ENCODE data around the gene IQCH. TPM values are rescaled to one million over a fixed set of nuclear protein-coding genes. Genes with fewer than 3 reads are reported as not detected.

Gene IQCH
- total and polyA plus RNA-seq, 9 of the 15 experiments (the other 6 are each of a cell fraction or from before 2014, with no cell fraction given): 1.8 to 3.9 (median 2.7) TPM

DNA sequence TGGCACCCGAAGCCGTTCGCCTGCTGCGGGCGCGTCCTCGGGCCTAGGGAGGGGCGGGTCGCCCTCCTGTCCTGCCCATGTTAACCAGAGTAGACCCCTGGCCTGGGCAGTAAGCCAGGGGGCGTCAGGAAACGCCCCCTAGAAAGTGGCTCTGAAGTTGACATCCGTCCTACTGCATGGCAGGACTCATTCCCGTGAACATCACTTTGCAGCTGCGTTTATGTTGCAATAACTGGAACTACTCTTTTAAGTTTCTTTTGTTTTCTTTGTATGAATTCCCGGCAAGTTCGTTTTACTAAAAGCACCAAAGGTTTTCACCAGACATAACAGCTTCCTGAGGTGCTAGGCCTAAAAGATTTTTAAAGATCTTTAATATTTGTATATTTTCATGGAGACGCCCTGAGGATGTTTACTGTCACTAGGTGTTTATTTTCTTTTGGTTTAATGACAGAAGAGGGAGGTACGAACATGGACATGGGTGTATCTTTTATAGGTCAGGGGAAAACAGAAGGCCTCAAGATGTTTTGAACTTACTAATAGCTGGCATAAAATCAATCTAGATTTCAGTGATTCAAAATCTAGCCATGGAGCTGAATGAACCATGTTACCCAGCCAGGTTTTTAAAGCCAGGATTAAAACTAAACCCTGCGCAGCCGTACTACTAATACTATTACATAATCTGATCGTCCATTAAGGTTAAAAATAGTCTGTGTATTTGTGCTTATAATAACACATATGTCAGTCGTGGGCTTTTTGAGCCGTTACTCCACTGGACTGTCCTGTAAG lies 267.4 kb downstream of the IQCH start:
- FAIRE-seq (peak; percentile 19), ATAC-seq (peak; percentile 54; the same call in 2 of the 3 replicates), DNase-seq (ENCODE audit: extremely low read depth in 1 of 4, low spot score in 3 of 4) (peak in 1 of 4 experiments; percentile 19)
- Histone ChIP-seq H3K9me1 (ENCODE audit: control insufficient read depth, insufficient read depth, low read length) (no peaks in the 10 kb centered on the region), H3K4me3 (peak overlapping the region; percentile 82), H3K9ac (ENCODE audit: insufficient read depth in 1 of 2, low read depth in 2 of 2, low read length in 2 of 2) (peak overlapping the region; percentile 90 to 100), H3K4me1 (replicated peaks in 1 of 2; ENCODE audit: control insufficient read depth in 2 of 2, insufficient read depth in 2 of 2, low read length in 2 of 2) (peaks cover 6 to 21% of the 10 kb centered on the region in 2 experiments; a peak in 4 of 5 replicates), H3K9me3 (replicated peaks; ENCODE audit: control insufficient read depth, insufficient read depth, low read depth, low read length) (no peaks in the 10 kb centered on the region), H2AFZ (ENCODE audit: low read depth, low read length) (peak overlapping the region; percentile 96), H3K79me2 (ENCODE audit: control insufficient read depth, insufficient read depth, low read length) (peaks cover 44% of the 10 kb centered on the region), H3K27ac (ENCODE audit: extremely low read depth, low read depth, low read length) (peak overlapping the region; percentile 97), H3K4me2 (ENCODE audit: insufficient read depth, low read length) (peak overlapping the region; percentile 94), H4K20me1 (replicated peaks; ENCODE audit: control insufficient read depth, insufficient read depth, low read length) (no peaks in the 10 kb centered on the region), H3K27me3 (ENCODE audit: control insufficient read depth in 2 of 2, insufficient read depth in 2 of 2, low read length in 2 of 2) (no peaks in the 10 kb centered on the region), H3K36me3 (ENCODE audit: control insufficient read depth, insufficient read depth, low read length) (peaks cover 10% of the 10 kb centered on the region; the same call in 1 of the 3 replicates)
- intact Hi-C loops (cut with micrococcal nuclease): no loop called here
- ChIA-PET CTCF (ENCODE audit: low intra/inter-chr PET ratio) (interaction anchor here (0.6 to 0.7 kb wide), 2 partner anchors 28 to 300 kb away, joined by 4 read pairs; no protein-coding TSS in a partner anchor), POLR2A (interaction anchor here (0.6 to 2.3 kb wide), 10 partner anchors 8 to 1003 kb away, joined by 3 to 9 read pairs (median 3); partner anchors contain the start of gene MAP2K5)
- BruUV-seq (replicated peaks): TSS peak; percentile 58
- WGBS (ENCODE audit: insufficient coverage, low coverage, missing lambda C conversion rate): under 1% methylated on average over 23 of the region's 23 CpGs
- in situ Hi-C loops (cut with MboI): no loop called here
- 0 out of 2 replicates have a peak, but pooled peaks have one; percentile 1 for TF ChIP-seq ARID2 (IDR thresholded peaks at IDR 0.05)
- no peak for TF ChIP-seq JUN (IDR thresholded peaks at IDR 0.05; ENCODE audit: borderline replicate concordance, low read depth, low read length)
- no peak for TF ChIP-seq JUN (CRISPR knock-in tag; IDR thresholded peaks at IDR 0.05; ENCODE audit: borderline replicate concordance)
- no peak for TF ChIP-seq TOE1 (IDR thresholded peaks at IDR 0.05; ENCODE audit: borderline replicate concordance)
- TF ChIP-seq TOE1 (CRISPR knock-in tag; IDR thresholded peaks at IDR 0.05; ENCODE audit: borderline replicate concordance, low read depth): no peak
- TF ChIP-seq FOXK2 (conservative IDR thresholded peaks at IDR 0.05 in 1 of 2, IDR thresholded peaks at IDR 0.05 in 1 of 2; ENCODE audit: low read depth in 2 of 2): 0 out of 4 replicates have a peak, but pooled peaks of 1 of the 2 experiments have one; percentile 4
- no peak for TF ChIP-seq FOXO4 (CRISPR knock-in tag; IDR thresholded peaks at IDR 0.05)
- TF ChIP-seq ZNF589 (CRISPR knock-in tag; IDR thresholded peaks at IDR 0.05; ENCODE audit: low read depth): no peak
- TF ChIP-seq MTF1 (CRISPR knock-in tag; IDR thresholded peaks at IDR 0.05; ENCODE audit: borderline replicate concordance): no peak
- no peak for TF ChIP-seq NCOA2 (IDR thresholded peaks at IDR 0.05; ENCODE audit: partially characterized antibody in 2 of 2)
- 0 out of 2 replicates have a peak, but pooled peaks have one; percentile 53 for TF ChIP-seq MEF2A (IDR thresholded peaks at IDR 0.05; ENCODE audit: control insufficient read depth, low read depth, low read length)
- peak; percentile 91 for TF ChIP-seq CEBPB (tag; IDR thresholded peaks at IDR 0.05)
- no peak for TF ChIP-seq ZNF274 (IDR thresholded peaks at IDR 0.05; ENCODE audit: borderline replicate concordance, low read depth, low read length)
- no peak for TF ChIP-seq YY1 (IDR thresholded peaks at IDR 0.05; ENCODE audit: borderline replicate concordance in 1 of 3, control insufficient read depth in 1 of 3, extremely low read depth in 1 of 3, insufficient read depth in 3 of 3, insufficient read length in 1 of 3, insufficient replicate concordance in 2 of 3, low read depth in 1 of 3, low read length in 2 of 3)
- TF ChIP-seq NFE2L1 (tag; IDR thresholded peaks at IDR 0.05; ENCODE audit: borderline replicate concordance, low read depth): no peak

Data from K562 (cell line).